Gastroesophageal sphincter (tissue), 4 donors: ENCODE data around the gene NINL. TPM values are rescaled to one million over a fixed set of nuclear protein-coding genes. Genes with fewer than 3 reads are reported as not detected.
"Not testable (repeated sequence)": the region's sequence is repeated elsewhere in the genome, so short reads cannot be mapped to it uniquely, and the experiment has no call there.

Experiments
- ATAC-seq: fragments of 150-250 bp; one replicate; pipeline ENCODE4 v1.9.1; 2016; ENCODE audit warnings: mild to moderate bottlenecking, moderate library complexity
- H3K27ac ChIP-seq, 4 donors: fragments of 200-600 bp; sonication (generic) in 3 of 4; 1 replicate in 3 of 4; 2 replicates in 1 of 4; pipeline ENCODE4 v1.5.1; 2016 to 2019
- H3K27me3 ChIP-seq: fragments of 200-600 bp; sonication (generic); one replicate; pipeline ENCODE4 v1.5.1; 2019
- H3K36me3 ChIP-seq, 2 donors: fragments of 200-600 bp; sonication (generic); one replicate each; pipeline ENCODE4 v1.5.1; 2019; ENCODE audit warnings: control low read depth in 1 of 2
- H3K4me1 ChIP-seq, 3 donors: fragments of 200-600 bp; sonication (generic); 1 replicate in 2 of 3; 2 replicates in 1 of 3; pipeline ENCODE4 v1.5.1; 2016 to 2019; ENCODE audit warnings: control low read depth in 2 of 3
- H3K4me3 ChIP-seq, 2 donors: fragments of 200-600 bp; sonication (generic); one replicate each; pipeline ENCODE4 v1.5.1; 2019; ENCODE audit warnings: mild to moderate bottlenecking in 1 of 2, moderate library complexity in 1 of 2
- H3K9me3 ChIP-seq, 3 donors: fragments of 200-600 bp; sonication (generic); one replicate each; pipeline ENCODE4 v1.5.1; 2017 to 2019; ENCODE audit warnings: control low read depth in 2 of 3
- CTCF ChIP-seq, 4 experiments: fragments of 200-600 bp in 2 of 4; fragments of 450-650 bp in 2 of 4; sonication (generic) in 1 of 4; IDR thresholded peaks; one replicate each; pipeline ENCODE4 v1.5.1; 2017 to 2019; ENCODE audit warnings: antibody characterized with exemption in 4 of 4, mild to moderate bottlenecking in 2 of 4, moderate library complexity in 2 of 4
- EP300 ChIP-seq: sonication (generic); formaldehyde crosslinking; IDR thresholded peaks from one replicate; pipeline ENCODE4 v1.6.1; 2017; ENCODE audit warnings: antibody characterized with exemption, mild to moderate bottlenecking
- POLR2A ChIP-seq, 2 donors: fragments of 450-650 bp; IDR thresholded peaks; one replicate each; pipeline ENCODE4 v1.6.1; 2017; ENCODE audit warnings: antibody characterized with exemption in 2 of 2, mild to moderate bottlenecking in 2 of 2, moderate library complexity in 1 of 2
- POLR2AphosphoS5 ChIP-seq: sonication (generic); formaldehyde crosslinking; IDR thresholded peaks from one replicate; pipeline ENCODE4 v1.6.1; 2017; ENCODE audit warnings: antibody characterized with exemption
- WGBS, 2 donors: methylation state at CpG; one replicate each; pipeline ENCODE4 v1.1.5; 2018; ENCODE audit warnings: low coverage in 1 of 2; 5-methylcytosine and 5-hydroxymethylcytosine counted together
- total RNA-seq, 4 donors: library from RNA; depleted of rRNA; stranded (reverse); fragments of >200 nt; gene quantifications; one replicate each; pipeline ENCODE4 v1.1.0, GENCODE V29; 2016

Gene NINL
- total RNA-seq, 4 donors from 2014 or later = 4.2 to 7.5 (median 5.8) TPM

GRCh38 chr20:25551413-25552215, 33.7 kb downstream of the NINL start:
- ATAC-seq = no peak
- Histone ChIP-seq H3K4me3 (no peak overlapping the region), H3K36me3 (no peaks in the 10 kb centered on the region), H3K27ac (no peak overlapping the region), H3K9me3 (no peaks in the 10 kb centered on the region), H3K27me3 (no peaks in the 10 kb centered on the region), H3K4me1 (peaks cover 4 to 30% (median 7%) of the 10 kb centered on the region in 3 donors)
- TF ChIP-seq EP300 (no peak), POLR2AphosphoS5 (peak; percentile 33)
- 53 to 58% methylated on average over 4 to 5 of the region's 6 CpGs for WGBS, 2 donors

DNA sequence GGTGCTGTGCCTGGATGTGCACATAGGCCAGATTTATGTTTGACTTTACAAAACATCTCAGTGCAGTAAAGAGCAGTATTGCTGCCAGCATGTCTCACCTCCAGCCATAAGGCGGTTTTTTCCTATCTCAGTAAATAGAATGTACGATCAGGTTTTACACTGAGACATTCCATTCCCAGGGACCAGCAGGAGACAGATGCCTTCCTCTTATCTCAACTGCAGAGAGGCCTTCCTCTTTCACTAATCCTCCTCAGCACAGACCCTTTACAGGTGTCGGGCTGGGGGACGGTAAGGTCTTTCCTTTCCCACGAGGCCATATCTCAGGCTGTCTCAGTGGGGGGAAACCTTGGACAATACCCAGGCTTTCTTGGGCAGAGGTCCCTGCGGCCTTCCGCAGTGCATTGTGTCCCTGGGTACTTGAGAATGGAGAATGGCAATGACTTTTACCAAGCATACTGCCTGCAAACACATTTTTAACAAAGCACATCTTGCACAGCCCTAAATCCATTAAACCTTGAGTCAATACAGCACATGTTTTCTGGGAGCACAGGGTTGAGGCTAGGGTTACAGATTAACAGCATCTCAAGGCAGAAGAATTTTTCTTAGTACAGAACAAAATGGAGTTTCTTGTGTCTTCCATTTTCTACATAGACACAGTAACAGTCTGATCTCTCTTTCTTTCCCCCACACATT, 34.5 kb downstream of the NINL start:
- not testable (repeated sequence) for H3K27ac ChIP-seq, H3K27me3 ChIP-seq, H3K4me3 ChIP-seq, H3K36me3 ChIP-seq, ATAC-seq, H3K9me3 ChIP-seq
- 65% methylated on average over 5 of the region's 7 CpGs; no CpG with 5 or more reads in 1 of the 2 donors for WGBS, 2 donors
- peaks cover 4 to 30% (median 7%) of the 10 kb centered on the region in 3 donors for H3K4me1 ChIP-seq

DNA sequence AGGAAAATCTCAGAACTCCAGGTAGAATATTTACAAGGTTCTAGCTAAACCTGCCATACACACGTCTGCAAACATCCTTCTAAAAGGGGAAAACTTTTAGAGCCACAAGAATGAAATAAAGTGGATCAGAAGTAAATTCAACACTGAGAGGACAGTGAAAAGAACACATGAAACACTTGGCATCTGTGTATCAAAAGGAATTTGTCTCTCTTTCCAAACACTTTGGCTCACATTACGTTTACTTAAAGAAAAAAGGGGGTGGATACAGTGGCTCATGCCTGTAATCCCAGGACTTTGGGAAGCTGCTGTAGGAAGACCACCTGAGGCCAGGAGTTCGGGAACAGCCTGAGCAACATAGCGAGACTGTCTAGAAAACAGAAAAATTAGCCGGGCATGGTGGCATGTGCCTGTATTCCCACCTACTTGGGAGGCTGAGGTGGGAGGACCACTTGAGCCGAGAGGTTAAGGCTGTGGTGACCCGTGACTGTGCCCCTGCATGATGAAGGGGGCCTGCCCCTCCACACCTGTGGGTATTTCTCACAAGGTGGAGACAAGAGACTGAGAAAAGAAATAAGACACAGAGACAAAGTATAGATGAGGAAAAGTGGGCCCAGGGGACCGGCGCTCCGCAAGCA, 35.4 kb downstream of the NINL start:
- Histone ChIP-seq H3K9me3 (no peaks in the 10 kb centered on the region), H3K36me3 (no peaks in the 10 kb centered on the region), H3K27me3 (no peaks in the 10 kb centered on the region), H3K27ac (no peak overlapping the region), H3K4me1 (peaks cover 4 to 34% (median 7%) of the 10 kb centered on the region in 3 donors), H3K4me3 (no peak overlapping the region)
- no peak for ATAC-seq
- WGBS, 2 donors = 24 to 64% methylated on average over 2 to 10 of the region's 10 CpGs
- TF ChIP-seq CTCF (IDR thresholded peaks at IDR 0.05) (no peak), POLR2A (IDR thresholded peaks at IDR 0.05) (no peak), POLR2AphosphoS5 (no peak), EP300 (no peak)

- 31 to 33% methylated on average over 8 to 9 of the region's 15 CpGs for WGBS, 2 donors
- TF ChIP-seq POLR2A (IDR thresholded peaks at IDR 0.05) (no peak), EP300 (no peak), POLR2AphosphoS5 (no peak), CTCF (IDR thresholded peaks at IDR 0.05) (no peak)
- no peaks in the 10 kb centered on the region for H3K9me3 ChIP-seq
- ATAC-seq = no peak
- H3K36me3 ChIP-seq = no peaks in the 10 kb centered on the region
- H3K4me1 ChIP-seq = peaks cover 4 to 38% (median 7%) of the 10 kb centered on the region in 3 donors
- no peak overlapping the region for H3K27ac ChIP-seq
- no peaks in the 10 kb centered on the region for H3K27me3 ChIP-seq
- no peak overlapping the region for H3K4me3 ChIP-seq
These were observed 36.1 kb downstream of the NINL start for GRCh38 chr20:25549172-25549773.

- H3K4me1 ChIP-seq = peaks cover 4 to 33% (median 7%) of the 10 kb centered on the region in 3 donors
- H3K27me3 ChIP-seq = no peaks in the 10 kb centered on the region
- no peak for ATAC-seq
- no peaks in the 10 kb centered on the region for H3K36me3 ChIP-seq
- H3K4me3 ChIP-seq = no peak overlapping the region
- H3K9me3 ChIP-seq = no peaks in the 10 kb centered on the region
- H3K27ac ChIP-seq = no peak overlapping the region
- WGBS, 2 donors = no CpG with 5 or more reads among the region's 14 CpGs
- no peak for TF ChIP-seq EP300
- TF ChIP-seq CTCF (IDR thresholded peaks at IDR 0.05) = no peak
- TF ChIP-seq POLR2A (IDR thresholded peaks at IDR 0.05) = no peak
- TF ChIP-seq POLR2AphosphoS5 = no peak
These were observed 36.7 kb downstream of the NINL start for GRCh38 chr20:25548613-25549086.
